Measurements from ENCODE around the gene MASP1.

GRCh38 chr3:187215460-187215859, 76.1 kb downstream of the MASP1 start:
- TF ChIP-seq ZNF565 (CRISPR knock-in tag; conservative IDR thresholded peaks at IDR 0.05; ENCODE audit: low read depth) (no peak), ARNTL (CRISPR knock-in tag; IDR thresholded peaks at IDR 0.05; ENCODE audit: borderline replicate concordance, low read depth) (no peak), CREB5 (CRISPR knock-in tag; IDR thresholded peaks at IDR 0.05; ENCODE audit: low read depth) (no peak), ISL1 (CRISPR knock-in tag; IDR thresholded peaks at IDR 0.05) (no peak), PATZ1 (CRISPR knock-in tag; IDR thresholded peaks at IDR 0.05; ENCODE audit: borderline replicate concordance) (no peak), ZFP3 (CRISPR knock-in tag; IDR thresholded peaks at IDR 0.05) (no peak)

Data from SK-N-SH treated with all-trans-retinoic acid at 6 μM for 48 hours (cell line).